Upper lobe of left lung (tissue), 4 donors: ENCODE data around the gene TDRD7.

Experiments used
- EP300 ChIP-seq, 4 donors: sonication (generic); formaldehyde crosslinking; IDR thresholded peaks; one replicate each; pipeline ENCODE4 v1.5.1; 2017; ENCODE audit warnings: antibody characterized with exemption in 4 of 4, control low read depth in 2 of 4
- TF ChIP-seq, protein P1 (sequence below), 6 experiments: fragments of 450-650 bp in 4 of 6; fragments of 200-600 bp in 2 of 6; sonication (generic) in 2 of 6; IDR thresholded peaks; one replicate each; pipeline ENCODE4 v1.5.1; 2016 to 2019; ENCODE audit warnings: antibody characterized with exemption in 6 of 6

DNA sequence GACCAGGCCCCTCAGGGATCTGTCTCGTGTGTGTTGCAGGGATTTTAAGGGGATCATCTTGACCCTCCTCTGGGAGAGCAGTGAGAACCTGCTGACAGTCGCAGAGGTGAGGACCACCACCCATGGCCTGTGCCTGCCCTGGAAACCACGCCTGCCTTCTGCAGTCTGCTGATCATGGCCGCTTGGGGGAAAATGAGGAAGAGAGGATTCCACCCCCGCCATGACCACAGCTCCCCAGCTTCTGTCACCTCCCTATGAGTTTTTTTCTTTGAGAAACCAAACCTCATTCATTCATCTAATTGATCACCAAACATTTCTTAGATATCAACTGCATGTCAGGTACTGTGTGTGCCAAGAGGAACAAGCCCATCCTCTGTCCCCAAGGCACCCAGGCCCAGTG lies 46.3 kb upstream of the TDRD7 start:
- TF ChIP-seq, protein P1, sequence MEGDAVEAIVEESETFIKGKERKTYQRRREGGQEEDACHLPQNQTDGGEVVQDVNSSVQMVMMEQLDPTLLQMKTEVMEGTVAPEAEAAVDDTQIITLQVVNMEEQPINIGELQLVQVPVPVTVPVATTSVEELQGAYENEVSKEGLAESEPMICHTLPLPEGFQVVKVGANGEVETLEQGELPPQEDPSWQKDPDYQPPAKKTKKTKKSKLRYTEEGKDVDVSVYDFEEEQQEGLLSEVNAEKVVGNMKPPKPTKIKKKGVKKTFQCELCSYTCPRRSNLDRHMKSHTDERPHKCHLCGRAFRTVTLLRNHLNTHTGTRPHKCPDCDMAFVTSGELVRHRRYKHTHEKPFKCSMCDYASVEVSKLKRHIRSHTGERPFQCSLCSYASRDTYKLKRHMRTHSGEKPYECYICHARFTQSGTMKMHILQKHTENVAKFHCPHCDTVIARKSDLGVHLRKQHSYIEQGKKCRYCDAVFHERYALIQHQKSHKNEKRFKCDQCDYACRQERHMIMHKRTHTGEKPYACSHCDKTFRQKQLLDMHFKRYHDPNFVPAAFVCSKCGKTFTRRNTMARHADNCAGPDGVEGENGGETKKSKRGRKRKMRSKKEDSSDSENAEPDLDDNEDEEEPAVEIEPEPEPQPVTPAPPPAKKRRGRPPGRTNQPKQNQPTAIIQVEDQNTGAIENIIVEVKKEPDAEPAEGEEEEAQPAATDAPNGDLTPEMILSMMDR (IDR thresholded peaks at IDR 0.05), result no peak
- no peak for TF ChIP-seq EP300 (IDR thresholded peaks at IDR 0.05)
